ENCODE data around the gene PRPF4.
A peak's percentile ranks its signal among the peaks of the same experiment; 100 is the strongest.

The PRPF4 gene

GRCh38 chr9:113315231-113315630 is 39.8 kb downstream of the PRPF4 start:
- no peak for DNase-seq

- DNase-seq = no peak
Observed at GRCh38 chr9:113316030-113316429, 40.6 kb downstream of the PRPF4 start.

- no peak for DNase-seq
Observed at GRCh38 chr9:113317777-113318176, 42.3 kb downstream of the PRPF4 start.

- DNase-seq = no peak
Observed at GRCh38 chr9:113319054-113319453, 43.6 kb downstream of the PRPF4 start.

GRCh38 chr9:113320051-113320450 is 44.6 kb downstream of the PRPF4 start:
- no peak for DNase-seq

GRCh38 chr9:113322671-113323070 is 47.2 kb downstream of the PRPF4 start:
- no peak for DNase-seq

GRCh38 chr9:113326230-113326629 is 50.8 kb downstream of the PRPF4 start:
- DNase-seq = no peak

GRCh38 chr9:113328045-113328782 is 52.8 kb downstream of the PRPF4 start:
- no peak for DNase-seq

GRCh38 chr9:113331780-113332179 is 56.3 kb downstream of the PRPF4 start:
- no peak for DNase-seq

GRCh38 chr9:113337714-113338113 is 62.3 kb downstream of the PRPF4 start:
- DNase-seq = no peak

GRCh38 chr9:113340011-113340699 is 64.7 kb downstream of the PRPF4 start, which contains the start of gene WDR31:
Gene WDR31 (minus strand): TSS chr9:113340275. CDS start chr9:113332022, 8,253 bp downstream.
- peak; percentile 78 for DNase-seq

GRCh38 chr9:113341712-113342410 is 66.4 kb downstream of the PRPF4 start:
- DNase-seq = no peak

All from kidney glomerular epithelial cell (primary cell).